Right atrium auricular region (tissue), 2 donors: Measurements from ENCODE around the gene VAMP5. TPM values are rescaled to one million over a fixed set of nuclear protein-coding genes. Genes with fewer than 3 reads are reported as not detected.

Experiments used
- DNase-seq: peaks from one replicate; pipeline ENCODE4 v3.0.0-alpha.2; 2019; ENCODE audit warnings: low spot score
- H3K27ac ChIP-seq, 2 donors: fragments of 200-600 bp; sonication (generic); 1 replicate in 1 of 2; 2 replicates in 1 of 2; pipeline ENCODE4 v1.5.1; 2016 to 2019
- H3K27me3 ChIP-seq, 2 donors: fragments of 200-600 bp; sonication (generic); one replicate each; pipeline versions ENCODE4 v1.5.1 to v1.6.0; 2017 to 2019
- H3K36me3 ChIP-seq: fragments of 200-600 bp; sonication (generic); one replicate; pipeline ENCODE4 v1.5.1; 2016
- H3K4me1 ChIP-seq, 2 donors: fragments of 200-600 bp; sonication (generic); one replicate each; pipeline versions ENCODE4 v1.5.1 to v1.6.0; 2017 to 2019
- H3K4me3 ChIP-seq, 2 donors: fragments of 200-600 bp; sonication (generic); 1 replicate in 1 of 2; 2 replicates in 1 of 2; pipeline ENCODE4 v1.5.1; 2017 to 2019; ENCODE audit warnings: mild to moderate bottlenecking in 1 of 2, moderate library complexity in 1 of 2
- H3K9me3 ChIP-seq, 2 donors: fragments of 200-600 bp; sonication (generic); one replicate each; pipeline ENCODE4 v1.5.1; 2019
- total RNA-seq, 2 donors: library from RNA; depleted of rRNA; stranded (reverse); fragments of >200 nt; gene quantifications; one replicate each; pipeline ENCODE4 v1.1.0, GENCODE V29; 2016
- TF ChIP-seq, protein P1 (sequence below), 2 donors: fragments of 200-600 bp; sonication (generic); IDR thresholded peaks; one replicate each; pipeline ENCODE4 v1.5.1; 2019; ENCODE audit warnings: antibody characterized with exemption in 2 of 2

The VAMP5 gene
- total RNA-seq, 2 donors from 2014 or later, result 37.2 to 61.7 TPM

DNA sequence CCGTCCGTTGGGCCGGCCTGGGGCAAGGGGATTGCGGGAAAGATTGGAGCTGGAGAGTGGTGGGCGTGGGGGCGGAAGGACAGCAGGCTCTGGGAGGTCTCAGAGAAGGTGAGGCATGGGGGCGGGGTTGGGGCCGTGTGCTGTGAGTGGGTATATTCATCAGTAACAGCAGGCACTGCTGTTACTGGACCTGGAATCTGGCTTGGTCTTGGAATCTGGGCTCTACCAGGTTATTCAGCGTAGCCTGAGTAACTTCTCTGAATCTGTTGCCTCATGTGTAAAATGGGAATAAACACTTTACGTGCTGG lies 11.7 kb downstream of the VAMP5 start:
- H3K27ac ChIP-seq, result peak overlapping the region; percentile 88 to 94
- TF ChIP-seq, protein P1, sequence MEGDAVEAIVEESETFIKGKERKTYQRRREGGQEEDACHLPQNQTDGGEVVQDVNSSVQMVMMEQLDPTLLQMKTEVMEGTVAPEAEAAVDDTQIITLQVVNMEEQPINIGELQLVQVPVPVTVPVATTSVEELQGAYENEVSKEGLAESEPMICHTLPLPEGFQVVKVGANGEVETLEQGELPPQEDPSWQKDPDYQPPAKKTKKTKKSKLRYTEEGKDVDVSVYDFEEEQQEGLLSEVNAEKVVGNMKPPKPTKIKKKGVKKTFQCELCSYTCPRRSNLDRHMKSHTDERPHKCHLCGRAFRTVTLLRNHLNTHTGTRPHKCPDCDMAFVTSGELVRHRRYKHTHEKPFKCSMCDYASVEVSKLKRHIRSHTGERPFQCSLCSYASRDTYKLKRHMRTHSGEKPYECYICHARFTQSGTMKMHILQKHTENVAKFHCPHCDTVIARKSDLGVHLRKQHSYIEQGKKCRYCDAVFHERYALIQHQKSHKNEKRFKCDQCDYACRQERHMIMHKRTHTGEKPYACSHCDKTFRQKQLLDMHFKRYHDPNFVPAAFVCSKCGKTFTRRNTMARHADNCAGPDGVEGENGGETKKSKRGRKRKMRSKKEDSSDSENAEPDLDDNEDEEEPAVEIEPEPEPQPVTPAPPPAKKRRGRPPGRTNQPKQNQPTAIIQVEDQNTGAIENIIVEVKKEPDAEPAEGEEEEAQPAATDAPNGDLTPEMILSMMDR (IDR thresholded peaks at IDR 0.05), result no peak
- H3K27me3 ChIP-seq, result no peaks in the 10 kb centered on the region
- H3K4me1 ChIP-seq, result peaks cover 0 to 50% of the 10 kb centered on the region in 2 donors
- no peaks in the 10 kb centered on the region for H3K9me3 ChIP-seq
- DNase-seq, result no peak
- H3K4me3 ChIP-seq, result peak overlapping the region; percentile 61 to 81
- H3K36me3 ChIP-seq, result peaks cover 24% of the 10 kb centered on the region

DNA sequence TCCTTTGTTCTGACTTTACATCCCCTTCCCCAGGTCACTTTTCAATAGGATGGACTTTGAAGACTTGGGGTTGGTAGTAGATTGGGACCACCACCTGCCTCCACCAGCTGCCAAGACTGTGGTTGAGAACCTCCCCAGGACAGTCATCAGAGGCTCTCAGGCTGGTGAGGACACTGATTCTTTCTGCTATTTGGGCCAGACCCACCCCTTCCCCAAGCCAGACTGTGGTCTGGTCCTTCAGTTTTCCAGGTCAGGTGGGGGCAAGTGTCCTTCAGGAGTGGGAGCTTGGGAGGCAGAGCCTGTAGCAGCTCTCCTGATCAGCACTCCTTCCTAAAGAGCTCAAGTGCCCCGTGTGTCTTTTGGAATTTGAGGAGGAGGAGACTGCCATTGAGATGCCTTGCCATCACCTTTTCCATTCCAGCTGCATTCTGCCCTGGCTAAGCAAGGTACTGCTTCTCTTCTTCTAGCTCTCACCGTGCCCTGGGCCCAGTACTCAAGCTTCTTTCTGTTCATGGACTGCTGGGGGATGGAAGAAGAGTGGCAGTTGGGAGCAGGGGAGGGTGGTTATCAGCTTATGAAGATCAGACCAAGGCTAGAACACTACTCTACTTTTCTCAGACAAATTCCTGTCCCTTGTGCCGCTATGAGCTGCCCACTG lies 12.4 kb downstream of the VAMP5 start:
- H3K27me3 ChIP-seq, result no peaks in the 10 kb centered on the region
- H3K4me1 ChIP-seq, result peaks cover 0 to 50% of the 10 kb centered on the region in 2 donors
- H3K27ac ChIP-seq, result peak overlapping the region; percentile 88 to 94
- peak overlapping the region; percentile 61 to 81 for H3K4me3 ChIP-seq
- no peak for DNase-seq
- peaks cover 24% of the 10 kb centered on the region for H3K36me3 ChIP-seq
- TF ChIP-seq, protein P1 (IDR thresholded peaks at IDR 0.05), result no peak
- no peaks in the 10 kb centered on the region for H3K9me3 ChIP-seq

DNA sequence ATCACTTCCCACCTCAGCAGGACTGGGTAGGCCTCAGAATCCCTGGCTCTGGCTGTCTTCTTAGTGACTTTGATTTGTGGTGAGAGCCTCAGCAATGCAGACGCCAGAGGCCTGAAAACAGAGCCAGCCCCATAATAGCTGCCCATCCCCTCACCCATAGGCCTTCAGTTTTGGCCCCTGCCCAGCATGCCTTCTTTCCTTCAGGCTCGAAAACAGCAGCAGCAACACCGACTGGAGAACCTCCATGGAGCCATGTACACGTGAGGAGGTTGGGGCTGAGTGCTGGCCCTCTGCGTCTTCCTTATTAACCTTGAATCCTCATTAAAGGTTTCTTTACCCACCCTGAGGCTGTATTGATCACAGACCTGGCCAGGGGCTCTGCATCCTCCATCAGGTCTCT lies 13.0 kb downstream of the VAMP5 start:
- H3K9me3 ChIP-seq, result no peaks in the 10 kb centered on the region
- H3K36me3 ChIP-seq, result peaks cover 24% of the 10 kb centered on the region
- no peaks in the 10 kb centered on the region for H3K27me3 ChIP-seq
- TF ChIP-seq, protein P1 (IDR thresholded peaks at IDR 0.05), result no peak
- H3K4me1 ChIP-seq, result peaks cover 0 to 48% of the 10 kb centered on the region in 2 donors
- no peak overlapping the region for H3K27ac ChIP-seq
- no peak overlapping the region for H3K4me3 ChIP-seq
- no peak for DNase-seq

DNA sequence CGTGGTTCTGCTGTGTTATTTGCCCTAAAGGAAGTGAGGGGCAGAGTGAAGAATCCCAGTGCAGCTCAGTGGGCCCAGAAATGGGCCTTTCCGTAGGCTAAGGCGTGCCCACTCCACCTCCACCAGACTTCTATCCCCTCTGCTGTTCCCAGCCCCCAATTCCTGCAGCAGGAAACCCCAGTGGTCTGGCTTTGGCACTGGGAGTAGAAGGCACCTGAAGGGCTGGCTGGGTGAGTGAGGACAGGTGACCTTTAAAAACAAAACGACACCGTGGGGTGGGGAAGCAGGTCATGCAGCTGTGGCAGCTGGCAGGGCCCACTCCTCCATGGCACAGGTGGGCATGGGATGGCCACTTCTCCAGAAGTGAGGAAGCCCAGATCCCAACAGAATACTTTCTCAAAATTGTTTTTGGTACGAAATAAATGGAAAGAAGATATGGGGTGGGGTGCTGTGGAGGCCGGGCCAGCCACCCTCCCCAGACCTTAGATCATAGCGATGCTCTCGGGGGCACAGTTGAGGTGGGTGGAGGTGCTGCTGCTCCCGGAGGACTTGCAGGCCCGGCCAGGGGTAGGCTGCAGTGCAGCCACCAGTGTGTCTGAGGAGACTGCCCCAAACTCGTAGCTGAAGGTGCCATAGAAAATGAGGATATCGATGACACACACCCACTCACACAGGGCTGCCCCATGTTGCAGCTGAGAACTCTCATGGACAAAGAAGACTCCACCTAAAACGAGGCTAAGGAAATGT lies 14.5 kb downstream of the VAMP5 start:
- no peak overlapping the region for H3K27ac ChIP-seq
- TF ChIP-seq, protein P1 (IDR thresholded peaks at IDR 0.05), result no peak
- H3K4me3 ChIP-seq, result no peak overlapping the region
- DNase-seq, result no peak
- H3K27me3 ChIP-seq, result no peaks in the 10 kb centered on the region
- peaks cover 24% of the 10 kb centered on the region for H3K36me3 ChIP-seq
- no peaks in the 10 kb centered on the region for H3K9me3 ChIP-seq
- peaks cover 0 to 52% of the 10 kb centered on the region in 2 donors for H3K4me1 ChIP-seq

DNA sequence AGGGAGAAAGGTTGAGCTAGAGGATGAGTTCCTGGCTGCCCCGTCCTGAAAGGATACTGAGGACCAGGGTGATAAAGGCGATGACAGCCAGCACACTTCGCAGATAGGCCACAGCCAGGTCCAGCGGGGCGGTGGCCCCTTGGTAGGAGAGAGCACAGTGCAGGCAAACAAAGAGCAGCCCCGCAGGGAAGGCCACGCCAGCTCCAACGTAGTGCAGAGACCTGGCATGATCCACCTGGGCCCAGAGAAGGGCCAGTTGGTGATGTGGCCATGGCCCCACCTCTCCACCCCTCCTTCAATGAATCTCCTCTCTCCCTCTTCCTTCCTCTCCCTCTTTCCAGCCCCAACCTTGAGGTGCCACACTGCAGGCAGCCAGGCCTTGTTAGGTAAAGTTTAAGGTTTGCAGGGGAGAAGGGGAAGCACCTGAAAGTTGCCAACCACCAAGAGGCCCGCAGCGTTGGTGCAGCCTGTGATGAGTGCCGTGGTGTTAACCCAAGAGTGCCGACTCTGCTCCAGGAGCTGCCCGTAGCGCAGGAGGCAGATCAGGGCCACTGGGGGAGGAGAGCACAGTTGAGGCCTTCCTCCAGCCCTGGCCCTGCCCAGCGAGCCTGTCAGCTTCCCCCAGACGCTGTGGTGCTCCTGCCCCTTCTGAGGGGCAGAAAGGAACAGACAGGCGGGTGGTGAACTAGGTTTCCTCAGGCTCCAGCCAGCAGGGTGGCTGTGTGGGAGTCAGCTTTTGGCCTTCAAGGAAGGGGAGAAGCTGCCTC lies 15.4 kb downstream of the VAMP5 start:
- no peak for DNase-seq
- H3K9me3 ChIP-seq, result no peaks in the 10 kb centered on the region
- H3K27ac ChIP-seq, result no peak overlapping the region
- no peaks in the 10 kb centered on the region for H3K27me3 ChIP-seq
- H3K36me3 ChIP-seq, result peaks cover 24% of the 10 kb centered on the region
- no peak overlapping the region for H3K4me3 ChIP-seq
- H3K4me1 ChIP-seq, result peaks cover 0 to 53% of the 10 kb centered on the region in 2 donors
- TF ChIP-seq, protein P1 (IDR thresholded peaks at IDR 0.05), result no peak
